Endothelial cell of umbilical vein (primary cell): ENCODE data around the gene MSH3.

ENCODE experiments used
- EZH2 ChIP-seq: IDR thresholded peaks from 2 replicates; pipeline ENCODE4 v1.6.1; 2012; ENCODE audit warnings: borderline replicate concordance, low read depth, mild to moderate bottlenecking, moderate library complexity, low read length, inconsistent platforms; ENCODE audit not compliant: severe bottlenecking
- GATA2 ChIP-seq: IDR thresholded peaks from 2 replicates; pipeline ENCODE4 v1.7.0; 2011; ENCODE audit warnings: low read depth, mild to moderate bottlenecking, moderate library complexity, mixed read lengths, low read length; ENCODE audit not compliant: insufficient read length, insufficient read depth
- JUN ChIP-seq: IDR thresholded peaks from 2 replicates; pipeline ENCODE4 v1.6.1; 2011; ENCODE audit warnings: borderline replicate concordance, low read depth; ENCODE audit not compliant: insufficient read length, insufficient read depth
- MYC ChIP-seq: IDR thresholded peaks from one replicate; pipeline ENCODE4 v1.6.1; 2011; ENCODE audit warnings: mild to moderate bottlenecking, low read depth, low read length
- POLR2A ChIP-seq: IDR thresholded peaks from 2 replicates; pipeline ENCODE4 v1.6.1; 2012; ENCODE audit warnings: low read depth, mild to moderate bottlenecking, control low read depth, low read length
- POLR2AphosphoS5 ChIP-seq: IDR thresholded peaks from 2 replicates; pipeline ENCODE4 v1.6.1; 2012; ENCODE audit warnings: low read depth, mild to moderate bottlenecking, control low read depth, low read length, moderate library complexity; ENCODE audit not compliant: insufficient read depth
- TF ChIP-seq, protein P1 (sequence below), 2 donors: IDR thresholded peaks; 1 replicate in 1 of 2; 2 replicates in 1 of 2; pipeline ENCODE4 v1.5.1; 2011; ENCODE audit warnings: low read length in 2 of 2, mild to moderate bottlenecking in 2 of 2, moderate library complexity in 2 of 2, control low read depth in 1 of 2, inconsistent platforms in 1 of 2, low read depth in 1 of 2; ENCODE audit not compliant: insufficient read depth in 1 of 2; ENCODE audit errors: extremely low read depth in 1 of 2

DNA sequence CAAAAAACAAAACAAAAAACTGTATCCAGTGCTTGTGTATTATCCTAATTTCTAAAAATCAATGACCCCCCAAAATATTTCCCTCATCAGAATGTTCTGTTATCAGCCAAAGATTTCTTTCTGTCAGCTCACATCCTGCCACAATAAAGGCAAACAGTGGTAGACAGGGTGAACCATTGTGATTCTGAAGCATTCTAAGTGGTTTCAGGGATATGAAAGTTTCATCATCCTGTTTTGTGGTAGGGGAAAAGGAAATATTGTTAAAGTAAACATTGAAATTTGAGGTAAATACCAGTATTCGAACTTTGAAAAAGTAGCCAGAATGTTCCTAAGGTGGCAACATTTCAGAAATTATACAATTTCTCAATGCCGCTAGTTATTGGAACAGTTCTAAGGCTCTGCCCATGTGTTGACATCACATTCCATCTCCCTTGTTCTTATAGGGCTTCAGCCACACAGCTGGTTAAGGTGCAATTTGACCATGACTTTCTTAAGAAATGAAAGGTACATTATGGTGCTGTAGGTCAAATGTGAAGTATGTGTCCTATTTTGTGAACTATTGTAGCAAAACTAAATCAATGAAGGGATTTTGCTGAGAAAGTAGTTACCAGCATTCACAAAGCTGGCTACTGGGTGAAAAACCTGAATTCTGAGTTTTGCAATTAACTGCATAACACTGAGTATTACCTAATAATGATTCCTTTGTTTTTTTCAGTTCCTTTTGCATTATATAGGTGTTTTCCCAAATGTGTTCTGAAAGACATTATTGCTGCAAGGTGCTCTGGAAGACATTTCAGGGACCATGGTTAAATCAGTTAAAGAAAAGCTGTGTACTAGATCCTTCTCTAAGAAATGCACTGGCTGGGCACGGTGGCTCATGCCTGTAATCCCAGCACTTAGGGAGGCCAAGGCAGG lies 198.1 kb downstream of the MSH3 start:
- TF ChIP-seq, protein P1, sequence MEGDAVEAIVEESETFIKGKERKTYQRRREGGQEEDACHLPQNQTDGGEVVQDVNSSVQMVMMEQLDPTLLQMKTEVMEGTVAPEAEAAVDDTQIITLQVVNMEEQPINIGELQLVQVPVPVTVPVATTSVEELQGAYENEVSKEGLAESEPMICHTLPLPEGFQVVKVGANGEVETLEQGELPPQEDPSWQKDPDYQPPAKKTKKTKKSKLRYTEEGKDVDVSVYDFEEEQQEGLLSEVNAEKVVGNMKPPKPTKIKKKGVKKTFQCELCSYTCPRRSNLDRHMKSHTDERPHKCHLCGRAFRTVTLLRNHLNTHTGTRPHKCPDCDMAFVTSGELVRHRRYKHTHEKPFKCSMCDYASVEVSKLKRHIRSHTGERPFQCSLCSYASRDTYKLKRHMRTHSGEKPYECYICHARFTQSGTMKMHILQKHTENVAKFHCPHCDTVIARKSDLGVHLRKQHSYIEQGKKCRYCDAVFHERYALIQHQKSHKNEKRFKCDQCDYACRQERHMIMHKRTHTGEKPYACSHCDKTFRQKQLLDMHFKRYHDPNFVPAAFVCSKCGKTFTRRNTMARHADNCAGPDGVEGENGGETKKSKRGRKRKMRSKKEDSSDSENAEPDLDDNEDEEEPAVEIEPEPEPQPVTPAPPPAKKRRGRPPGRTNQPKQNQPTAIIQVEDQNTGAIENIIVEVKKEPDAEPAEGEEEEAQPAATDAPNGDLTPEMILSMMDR (IDR thresholded peaks at IDR 0.05; ENCODE audit: extremely low read depth in 1 of 2, insufficient read depth in 1 of 2, low read depth in 1 of 2, low read length in 2 of 2): no peak
- TF ChIP-seq POLR2A (no peak), POLR2AphosphoS5 (no peak), EZH2 (no peak), JUN (no peak), GATA2 (no peak), MYC (no peak)
